HepG2 (cell line): ENCODE measurements around the gene HMCN1. TPM values are rescaled to one million over a fixed set of nuclear protein-coding genes. Genes with fewer than 3 reads are reported as not detected.

Source experiments
- ATAC-seq: fragments of 200-7000 bp; cut with Tn5 transposase; 3 replicates; pipeline ENCODE4 v1.9.1; 2020; ENCODE audit warnings: mild to moderate bottlenecking, moderate library complexity
- BruUV-seq: library from RNA; stranded (reverse); fragments of 400-500 nt; replicated peaks from 2 replicates; lab custom pipeline; 2021; lab: Mats Ljungman, UMichigan
- CTCF ChIA-PET: fragments of 300-600 bp; formaldehyde crosslinking; extraction: SDS; loops from one replicate; lab custom pipeline; 2021; ENCODE audit warnings: low total read pairs, inconsistent platforms, low intra/inter-chr PET ratio; lab: Yijun Ruan, JAX
- POLR2A ChIA-PET: fragments of 350-600 bp; sonication (Branson Sonifier 250); formaldehyde crosslinking; loops from one replicate; lab custom pipeline; 2020; ENCODE audit warnings: antibody characterized with exemption, inconsistent platforms; lab: Yijun Ruan, JAX
- DNase-seq: peaks from one replicate; pipeline ENCODE4 v3.0.0-alpha.2; 2015; ENCODE audit warnings: low spot score
- FAIRE-seq: peaks from 3 replicates; lab custom pipeline; 2011; peaks lifted over from hg19 to GRCh38; lab: Jason Lieb, UNC
- H2AFZ ChIP-seq: one replicate; pipeline ENCODE4 v1.6.1; 2011; ENCODE audit warnings: low read length, inconsistent platforms
- H3K27ac ChIP-seq: fragments of 300-600 bp; 3 replicates; pipeline ENCODE4 v1.8.0; 2011; ENCODE audit warnings: mixed run types, mild to moderate bottlenecking, mixed read lengths, low read length, inconsistent platforms; ENCODE audit not compliant: insufficient read depth; ENCODE audit errors: extremely low read length
- H3K27me3 ChIP-seq, 2 experiments: fragments of 200-600 bp in 1 of 2; 2 replicates in 1 of 2; 3 replicates in 1 of 2; pipeline versions ENCODE4 v1.6.0 to v1.8.0; 2011; ENCODE audit warnings: low read length in 2 of 2, mild to moderate bottlenecking in 2 of 2, moderate library complexity in 2 of 2, inconsistent platforms in 1 of 2; ENCODE audit not compliant: insufficient read depth in 2 of 2, control insufficient read depth in 1 of 2
- H3K36me3 ChIP-seq, 2 experiments: fragments of 200-600 bp in 1 of 2; replicated peaks in 1 of 2; 2 replicates in 1 of 2; 3 replicates in 1 of 2; pipeline versions ENCODE4 v1.5.1 to v1.8.0; 2011; ENCODE audit warnings: low read length in 2 of 2, inconsistent platforms in 1 of 2; ENCODE audit not compliant: insufficient read depth in 2 of 2, control insufficient read depth in 1 of 2
- H3K4me1 ChIP-seq: 2 replicates; pipeline ENCODE4 v1.5.1; 2012; ENCODE audit warnings: low read length, inconsistent platforms; ENCODE audit not compliant: insufficient read depth
- H3K4me2 ChIP-seq: 2 replicates; pipeline ENCODE4 v1.6.0; 2011; ENCODE audit warnings: low read depth, low read length, inconsistent platforms
- H3K4me3 ChIP-seq, 3 experiments: fragments of 200-600 bp in 1 of 3; sonication (generic), shearing (Covaris generic) in 1 of 3; replicated peaks in 1 of 3; 2 replicates each; pipeline ENCODE4 v1.5.1; 2011 to 2016; ENCODE audit warnings: low read length in 3 of 3, inconsistent platforms in 2 of 3, low read depth in 2 of 3, mild to moderate bottlenecking in 2 of 3, control low read depth in 1 of 3, mixed read lengths in 1 of 3; ENCODE audit not compliant: insufficient read depth in 1 of 3
- H3K79me2 ChIP-seq: one replicate; pipeline ENCODE4 v1.6.1; 2011; ENCODE audit warnings: low read length, inconsistent platforms; ENCODE audit not compliant: insufficient read depth
- H3K9ac ChIP-seq: 2 replicates; pipeline ENCODE4 v1.6.0; 2011; ENCODE audit warnings: mild to moderate bottlenecking, low read depth, low read length, inconsistent platforms; ENCODE audit not compliant: insufficient read depth
- H3K9me3 ChIP-seq: 2 replicates; pipeline ENCODE4 v1.5.1; 2012; ENCODE audit warnings: mild to moderate bottlenecking, low read length
- H4K20me1 ChIP-seq: 2 replicates; pipeline ENCODE4 v1.6.0; 2011; ENCODE audit warnings: inconsistent platforms, mild to moderate bottlenecking, low read length, moderate library complexity; ENCODE audit not compliant: insufficient read depth
- FLYWCH1 ChIP-seq: sonication (generic); formaldehyde crosslinking; IDR thresholded peaks from 2 replicates; pipeline ENCODE4 v1.8.1; 2023; ENCODE audit warnings: mild to moderate bottlenecking, missing genetic modification reagents
- GZF1 ChIP-seq: sonication (generic); formaldehyde crosslinking; IDR thresholded peaks from 2 replicates; pipeline ENCODE4 v1.5.1; 2020; ENCODE audit warnings: mild to moderate bottlenecking, missing genetic modification reagents
- IRF1 ChIP-seq: sonication (generic); formaldehyde crosslinking; IDR thresholded peaks from 2 replicates; pipeline ENCODE4 v1.4.0; 2020; ENCODE audit warnings: low read depth, mild to moderate bottlenecking, missing genetic modification reagents
- KLF11 ChIP-seq: IDR thresholded peaks from 2 replicates; pipeline ENCODE4 v1.6.1; 2016; ENCODE audit warnings: missing compliant biosample characterization
- LCORL ChIP-seq, 2 experiments: fragments of 450-650 bp in 1 of 2; sonication (generic) in 1 of 2; formaldehyde crosslinking in 1 of 2; IDR thresholded peaks; 2 replicates each; pipeline versions ENCODE4 v1.5.0 to v1.6.1; 2017 to 2020; ENCODE audit warnings: antibody characterized with exemption in 1 of 2, missing genetic modification reagents in 1 of 2
- NFAT5 ChIP-seq: sonication (generic); formaldehyde crosslinking; IDR thresholded peaks from 2 replicates; pipeline ENCODE4 v1.4.0; 2020; ENCODE audit warnings: missing genetic modification reagents
- NR1H2 ChIP-seq: sonication (generic); formaldehyde crosslinking; IDR thresholded peaks from 2 replicates; pipeline ENCODE4 v1.8.1; 2022; ENCODE audit warnings: low read depth, missing genetic modification reagents, borderline replicate concordance
- PBX2 ChIP-seq: IDR thresholded peaks from 2 replicates; pipeline ENCODE4 v1.6.1; 2016; ENCODE audit warnings: control low read depth
- TFAP4 ChIP-seq: sonication (generic); IDR thresholded peaks from 2 replicates; pipeline ENCODE4 v1.6.1; 2016; ENCODE audit warnings: low read depth, borderline replicate concordance
- ZFAT ChIP-seq: sonication (generic); formaldehyde crosslinking; conservative IDR thresholded peaks from 2 replicates; pipeline ENCODE4 v1.8.1; 2023; ENCODE audit warnings: missing genetic modification reagents, inconsistent platforms
- ZNF296 ChIP-seq: sonication (generic); formaldehyde crosslinking; conservative IDR thresholded peaks from 2 replicates; pipeline ENCODE4 v1.5.0; 2020; ENCODE audit warnings: mild to moderate bottlenecking, missing genetic modification reagents
- WGBS: methylation state at CpG from one replicate; pipeline ENCODE4 v1.1.6; 2017; ENCODE audit warnings: low lambda C conversion rate; 5-methylcytosine and 5-hydroxymethylcytosine counted together
- in situ Hi-C: cut with HindIII; loops from 2 replicates; pipeline ENCODE4 v1.10.0; 2017; ENCODE audit warnings: low pct_unique_long_range_greater_than_20kb; ENCODE audit not compliant: extremely low pct_ligation_motif_present
- intact Hi-C: fragments of 100-400 bp; cut with micrococcal nuclease; formaldehyde crosslinking; loops from one replicate; pipeline ENCODE4 v1.10.0; 2022; ENCODE audit not compliant: unreplicated experiment
- polyA plus RNA-seq, 8 experiments: library from polyadenylated mRNA; depleted of rRNA in 3 of 8; stranded (reverse) in 7 of 8; unstranded in 1 of 8; fragments of >200 nt; fragmentation: Illumina TruSeq in 4 of 8; extraction: Trizol in 4 of 8; gene quantifications; 2 replicates each; pipeline versions ENCODE4 v1.2.1 to v1.2.3, GENCODE V29; 2011 to 2016; ENCODE audit warnings: low read depth in 4 of 8, missing spikeins in 1 of 8, mixed read lengths in 1 of 8; ENCODE audit not compliant: insufficient read depth in 1 of 8
- total RNA-seq, 5 experiments: library from RNA; depleted of rRNA; stranded (reverse); fragments of >200 nt; fragmentation: Illumina TruSeq; extraction: Trizol; gene quantifications; 2 replicates each; pipeline ENCODE4 v1.2.3, GENCODE V29; 2016; ENCODE audit warnings: low read depth in 1 of 5

The HMCN1 gene
- total and polyA plus RNA-seq, 2 of the 13 experiments (the other 11 are each of a cell fraction or from before 2014, with no cell fraction given), result 0.03 TPM; not detected in 1

- DNase-seq (no peak), ATAC-seq (no peak), FAIRE-seq (no peak)
- Histone ChIP-seq H3K27ac (no peak overlapping the region), H2AFZ (no peak overlapping the region), H3K36me3 (no peaks in the 10 kb centered on the region), H3K9me3 (no peaks in the 10 kb centered on the region), H3K4me3 (no peak overlapping the region), H3K4me1 (no peaks in the 10 kb centered on the region), H3K4me2 (no peak overlapping the region), H3K9ac (no peak overlapping the region), H3K27me3 (no peaks in the 10 kb centered on the region), H3K79me2 (no peaks in the 10 kb centered on the region), H4K20me1 (no peaks in the 10 kb centered on the region)
- in situ Hi-C loops, result no loop called here
- ChIA-PET POLR2A (no interaction called here), CTCF (no interaction called here)
- intact Hi-C loops, result no loop called here
- whole genome bisulfite sequencing, result 2% methylated on average over 2 of the region's 2 CpGs
- TF ChIP-seq IRF1 (CRISPR knock-in tag) (no peak), PBX2 (CRISPR knock-in tag) (no peak), LCORL (IDR thresholded peaks at IDR 0.05) (peak; percentile 95), LCORL (CRISPR knock-in tag; IDR thresholded peaks at IDR 0.05) (no peak), GZF1 (CRISPR knock-in tag) (no peak)
- no TSS peak for BruUV-seq
These were observed 299.7 kb downstream of the HMCN1 start for GRCh38 chr1:186033847-186034271.

GRCh38 chr1:186042230-186042629 is 308.0 kb downstream of the HMCN1 start:
- no TSS peak for BruUV-seq
- FAIRE-seq (no peak), DNase-seq (no peak), ATAC-seq (no peak)
- Histone ChIP-seq H3K27ac (no peak overlapping the region), H3K9ac (no peak overlapping the region), H3K36me3 (no peaks in the 10 kb centered on the region), H3K4me1 (no peaks in the 10 kb centered on the region), H2AFZ (no peak overlapping the region), H3K27me3 (no peaks in the 10 kb centered on the region), H3K4me2 (no peak overlapping the region), H3K9me3 (no peaks in the 10 kb centered on the region), H3K79me2 (no peaks in the 10 kb centered on the region), H3K4me3 (no peak overlapping the region), H4K20me1 (no peaks in the 10 kb centered on the region)
- intact Hi-C loops, result no loop called here
- in situ Hi-C loops, result no loop called here
- ChIA-PET CTCF (no interaction called here), POLR2A (no interaction called here)
- TF ChIP-seq ZNF296 (CRISPR knock-in tag), result no peak
- TF ChIP-seq NR1H2 (CRISPR knock-in tag), result no peak
- no peak for TF ChIP-seq FLYWCH1 (CRISPR knock-in tag)
- TF ChIP-seq ZFAT, result no peak
- TF ChIP-seq NFAT5, result no peak
- TF ChIP-seq TFAP4, result no peak
- TF ChIP-seq KLF11 (CRISPR knock-in tag), result no peak
- 2% methylated on average over 3 of the region's 3 CpGs for WGBS
